ENCODE results near the gene ZBED6.

ZBED6 gene

DNA sequence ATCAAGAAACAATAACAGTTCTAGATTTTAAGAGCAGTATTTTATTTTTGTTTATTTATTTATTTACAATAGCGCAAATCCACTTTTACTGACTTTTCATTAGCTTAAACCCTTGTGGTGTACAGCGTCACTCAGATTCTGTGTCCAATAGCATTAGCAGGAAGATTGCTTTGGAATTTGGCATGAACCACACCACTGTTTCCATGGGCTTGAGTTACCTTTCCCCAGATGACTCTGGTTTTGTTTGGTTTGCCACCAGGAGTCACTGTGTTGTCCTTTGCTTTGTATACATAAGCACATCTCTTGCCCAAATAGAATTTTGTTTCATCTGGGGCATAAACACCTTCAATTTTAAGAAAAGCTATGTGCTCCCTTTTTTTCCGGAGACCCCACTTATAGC lies 40.1 kb downstream of the ZBED6 start:
- Histone ChIP-seq H3K18ac (ENCODE audit: low read depth in 1 of 2, low read length in 2 of 2) (no peak overlapping the region), H4K91ac (ENCODE audit: low read length) (no peak overlapping the region), H3K4me1 (ENCODE audit: control insufficient read depth, insufficient read depth, low read depth, low read length) (no peaks in the 10 kb centered on the region), H2BK15ac (ENCODE audit: low read depth, poor library complexity, severe bottlenecking) (no peak overlapping the region), H2BK120ac (ENCODE audit: low read depth, low read length) (no peak overlapping the region), H3K79me1 (replicated peaks; ENCODE audit: low read length, poor library complexity, severe bottlenecking) (peaks cover 17% of the 10 kb centered on the region), H2AFZ (ENCODE audit: low read depth, low read length) (no peak overlapping the region), H3K4ac (ENCODE audit: low read depth in 1 of 2, low read length in 2 of 2) (no peak overlapping the region), H3K27me3 (ENCODE audit: control insufficient read depth in 1 of 2, insufficient read depth in 1 of 2, low read length in 2 of 2) (no peaks in the 10 kb centered on the region), H3K9ac (ENCODE audit: low read length) (no peak overlapping the region), H3K4me2 (ENCODE audit: low read length, poor library complexity, severe bottlenecking) (no peak overlapping the region), H3K23ac (ENCODE audit: low read length in 2 of 2) (no peak overlapping the region), H3K36me3 (ENCODE audit: control insufficient read depth in 1 of 2, insufficient read depth in 2 of 2, low read depth in 1 of 2, low read length in 2 of 2) (peaks cover 41 to 93% of the 10 kb centered on the region in 2 experiments), H3K27ac (ENCODE audit: low read length, poor library complexity, severe bottlenecking) (no peak overlapping the region), H3K4me3 (ENCODE audit: insufficient read depth in 1 of 2, low read depth in 1 of 2, low read length in 2 of 2) (no peak overlapping the region), H2BK5ac (ENCODE audit: low read depth, low read length, poor library complexity, severe bottlenecking) (no peak overlapping the region), H4K8ac (ENCODE audit: low read length) (no peak overlapping the region), H3K9me3 (ENCODE audit: control insufficient read depth, low read length) (no peaks in the 10 kb centered on the region), H3K14ac (ENCODE audit: low read length in 2 of 2) (no peak overlapping the region), H2BK12ac (ENCODE audit: low read length in 2 of 2) (no peak overlapping the region), H2AK5ac (ENCODE audit: low read length, severe bottlenecking) (no peak overlapping the region)
- no peak for DNase-seq
- whole genome bisulfite sequencing, result 100% methylated on average over 3 of the region's 3 CpGs

DNA sequence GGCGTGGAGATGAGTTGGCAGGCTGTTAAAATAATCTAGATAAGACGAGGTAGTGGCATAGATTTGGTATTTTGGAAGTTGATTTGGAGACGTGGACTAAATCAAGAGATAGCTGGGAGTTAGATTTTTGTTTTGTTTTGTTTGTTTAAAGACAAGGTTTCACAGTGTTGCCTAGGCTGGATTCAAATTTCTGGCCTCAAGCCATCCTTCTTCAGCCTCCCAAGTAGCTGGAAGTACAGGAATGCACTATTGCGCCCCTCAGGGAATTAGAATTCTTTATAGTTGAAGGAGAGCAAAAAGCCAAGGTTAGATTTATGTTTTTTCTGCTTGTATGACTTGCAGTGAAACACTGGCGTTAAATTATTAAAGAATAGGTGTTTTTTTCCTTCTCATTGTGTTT lies 43.7 kb downstream of the ZBED6 start:
- H3K23ac ChIP-seq (ENCODE audit: low read length in 2 of 2), result no peak overlapping the region
- no peak overlapping the region for H2BK15ac ChIP-seq (ENCODE audit: low read depth, poor library complexity, severe bottlenecking)
- DNase-seq, result peak; percentile 45
- H3K4ac ChIP-seq (ENCODE audit: low read depth in 1 of 2, low read length in 2 of 2), result no peak overlapping the region
- no peak overlapping the region for H3K4me2 ChIP-seq (ENCODE audit: low read length, poor library complexity, severe bottlenecking)
- no peak overlapping the region for H3K14ac ChIP-seq (ENCODE audit: low read length in 2 of 2)
- WGBS, result 85% methylated on average over 5 of the region's 5 CpGs
- peaks cover 39 to 80% of the 10 kb centered on the region in 2 experiments for H3K36me3 ChIP-seq (ENCODE audit: control insufficient read depth in 1 of 2, insufficient read depth in 2 of 2, low read depth in 1 of 2, low read length in 2 of 2)
- H3K27ac ChIP-seq (ENCODE audit: low read length, poor library complexity, severe bottlenecking), result peak overlapping the region; percentile 40
- H2BK5ac ChIP-seq (ENCODE audit: low read depth, low read length, poor library complexity, severe bottlenecking), result no peak overlapping the region
- H2AK5ac ChIP-seq (ENCODE audit: low read length, severe bottlenecking), result no peak overlapping the region
- no peak overlapping the region for H3K4me3 ChIP-seq (ENCODE audit: insufficient read depth in 1 of 2, low read depth in 1 of 2, low read length in 2 of 2)
- H3K9me3 ChIP-seq (ENCODE audit: control insufficient read depth, low read length), result no peaks in the 10 kb centered on the region
- H4K8ac ChIP-seq (ENCODE audit: low read length), result no peak overlapping the region
- H3K9ac ChIP-seq (ENCODE audit: low read length), result peak overlapping the region; percentile 59
- peaks cover 13% of the 10 kb centered on the region for H3K79me1 ChIP-seq (replicated peaks; ENCODE audit: low read length, poor library complexity, severe bottlenecking)
- no peak overlapping the region for H4K91ac ChIP-seq (ENCODE audit: low read length)
- H2BK120ac ChIP-seq (ENCODE audit: low read depth, low read length), result no peak overlapping the region
- no peak overlapping the region for H2AFZ ChIP-seq (ENCODE audit: low read depth, low read length)
- H3K27me3 ChIP-seq (ENCODE audit: control insufficient read depth in 1 of 2, insufficient read depth in 1 of 2, low read length in 2 of 2), result no peaks in the 10 kb centered on the region
- no peak overlapping the region for H3K18ac ChIP-seq (ENCODE audit: low read depth in 1 of 2, low read length in 2 of 2)
- no peak overlapping the region for H2BK12ac ChIP-seq (ENCODE audit: low read length in 2 of 2)
- no peaks in the 10 kb centered on the region for H3K4me1 ChIP-seq (ENCODE audit: control insufficient read depth, insufficient read depth, low read depth, low read length)

- no peak overlapping the region for H2BK5ac ChIP-seq (ENCODE audit: low read depth, low read length, poor library complexity, severe bottlenecking)
- 98% methylated on average over 4 of the region's 4 CpGs for WGBS
- DNase-seq, result no peak
Measured at GRCh38 chr1:203840208-203840808, 44.9 kb downstream of the ZBED6 start.

DNA sequence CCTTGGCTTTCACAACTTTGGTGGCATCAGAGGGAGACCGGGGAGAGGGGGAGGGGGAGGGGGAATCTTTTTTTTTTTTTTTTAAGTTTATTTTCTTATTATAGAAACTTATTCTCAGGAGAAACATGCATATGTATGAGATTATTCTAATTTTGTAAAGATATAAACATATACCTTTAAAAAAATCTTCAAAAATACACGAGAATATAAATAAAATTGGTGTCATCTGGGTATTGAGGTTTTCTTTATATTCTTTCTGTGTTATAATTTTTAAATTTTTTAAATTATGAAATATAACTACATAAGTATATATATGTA lies 47.1 kb downstream of the ZBED6 start:
- no peak overlapping the region for H4K8ac ChIP-seq (ENCODE audit: low read length)
- H3K18ac ChIP-seq (ENCODE audit: low read depth in 1 of 2, low read length in 2 of 2), result no peak overlapping the region
- no peak overlapping the region for H3K4me3 ChIP-seq (ENCODE audit: insufficient read depth in 1 of 2, low read depth in 1 of 2, low read length in 2 of 2)
- H2AFZ ChIP-seq (ENCODE audit: low read depth, low read length), result no peak overlapping the region
- WGBS, result no CpG with 5 or more reads among the region's 2 CpGs
- no peak overlapping the region for H2BK15ac ChIP-seq (ENCODE audit: low read depth, poor library complexity, severe bottlenecking)
- no peak overlapping the region for H3K23ac ChIP-seq (ENCODE audit: low read length in 2 of 2)
- DNase-seq, result no peak
- no peak overlapping the region for H3K14ac ChIP-seq (ENCODE audit: low read length in 2 of 2)
- no peak overlapping the region for H3K4me2 ChIP-seq (ENCODE audit: low read length, poor library complexity, severe bottlenecking)
- H3K9ac ChIP-seq (ENCODE audit: low read length), result no peak overlapping the region
- peaks cover 33 to 80% of the 10 kb centered on the region in 2 experiments for H3K36me3 ChIP-seq (ENCODE audit: control insufficient read depth in 1 of 2, insufficient read depth in 2 of 2, low read depth in 1 of 2, low read length in 2 of 2)
- no peak overlapping the region for H2BK120ac ChIP-seq (ENCODE audit: low read depth, low read length)
- H3K27ac ChIP-seq (ENCODE audit: low read length, poor library complexity, severe bottlenecking), result no peak overlapping the region
- H3K4ac ChIP-seq (ENCODE audit: low read depth in 1 of 2, low read length in 2 of 2), result no peak overlapping the region
- no peak overlapping the region for H4K91ac ChIP-seq (ENCODE audit: low read length)
- H2AK5ac ChIP-seq (ENCODE audit: low read length, severe bottlenecking), result no peak overlapping the region
- H3K27me3 ChIP-seq (ENCODE audit: control insufficient read depth in 1 of 2, insufficient read depth in 1 of 2, low read length in 2 of 2), result no peaks in the 10 kb centered on the region
- H3K79me1 ChIP-seq (replicated peaks; ENCODE audit: low read length, poor library complexity, severe bottlenecking), result peaks cover 17% of the 10 kb centered on the region
- no peaks in the 10 kb centered on the region for H3K9me3 ChIP-seq (ENCODE audit: control insufficient read depth, low read length)
- H3K4me1 ChIP-seq (ENCODE audit: control insufficient read depth, insufficient read depth, low read depth, low read length), result no peaks in the 10 kb centered on the region
- H2BK5ac ChIP-seq (ENCODE audit: low read depth, low read length, poor library complexity, severe bottlenecking), result no peak overlapping the region
- H2BK12ac ChIP-seq (ENCODE audit: low read length in 2 of 2), result no peak overlapping the region

More at GRCh38 chr1:203840208-203840808, 44.9 kb downstream of the ZBED6 start:
- Histone ChIP-seq H3K27me3 (ENCODE audit: control insufficient read depth in 1 of 2, insufficient read depth in 1 of 2, low read length in 2 of 2) (no peaks in the 10 kb centered on the region), H3K36me3 (ENCODE audit: control insufficient read depth in 1 of 2, insufficient read depth in 2 of 2, low read depth in 1 of 2, low read length in 2 of 2) (peaks cover 33 to 80% of the 10 kb centered on the region in 2 experiments), H2BK120ac (ENCODE audit: low read depth, low read length) (no peak overlapping the region), H4K8ac (ENCODE audit: low read length) (no peak overlapping the region), H3K4me1 (ENCODE audit: control insufficient read depth, insufficient read depth, low read depth, low read length) (no peaks in the 10 kb centered on the region), H3K9me3 (ENCODE audit: control insufficient read depth, low read length) (no peaks in the 10 kb centered on the region), H2AK5ac (ENCODE audit: low read length, severe bottlenecking) (no peak overlapping the region), H3K14ac (ENCODE audit: low read length in 2 of 2) (no peak overlapping the region), H4K91ac (ENCODE audit: low read length) (no peak overlapping the region), H3K4ac (ENCODE audit: low read depth in 1 of 2, low read length in 2 of 2) (no peak overlapping the region), H3K23ac (ENCODE audit: low read length in 2 of 2) (no peak overlapping the region), H3K4me3 (ENCODE audit: insufficient read depth in 1 of 2, low read depth in 1 of 2, low read length in 2 of 2) (no peak overlapping the region), H2AFZ (ENCODE audit: low read depth, low read length) (no peak overlapping the region), H2BK15ac (ENCODE audit: low read depth, poor library complexity, severe bottlenecking) (no peak overlapping the region), H3K18ac (ENCODE audit: low read depth in 1 of 2, low read length in 2 of 2) (no peak overlapping the region), H3K79me1 (replicated peaks; ENCODE audit: low read length, poor library complexity, severe bottlenecking) (peaks cover 13% of the 10 kb centered on the region), H3K27ac (ENCODE audit: low read length, poor library complexity, severe bottlenecking) (no peak overlapping the region), H2BK12ac (ENCODE audit: low read length in 2 of 2) (no peak overlapping the region), H3K9ac (ENCODE audit: low read length) (no peak overlapping the region), H3K4me2 (ENCODE audit: low read length, poor library complexity, severe bottlenecking) (no peak overlapping the region)

All from mesenchymal stem cell (in vitro differentiated cells and primary cell).